GM12878 (cell line): Measurements from ENCODE around the gene LDHAL6A. TPM values are rescaled to one million over a fixed set of nuclear protein-coding genes. Genes with fewer than 3 reads are reported as not detected.

Experiments used
- BRCA1 ChIP-seq: IDR thresholded peaks from 2 replicates; pipeline ENCODE4 v1.6.1; 2011; ENCODE audit warnings: low read depth, low read length, improper control_type of control experiment
- CBFB ChIP-seq: IDR thresholded peaks from 2 replicates; pipeline ENCODE4 v1.6.1; 2016; ENCODE audit warnings: antibody characterized with exemption, low read depth
- DPF2 ChIP-seq: fragments of 450-650 bp; IDR thresholded peaks from 2 replicates; pipeline ENCODE4 v1.6.1; 2017; ENCODE audit warnings: mild to moderate bottlenecking
- HDAC6 ChIP-seq: fragments of 200-600 bp; sonication (generic); IDR thresholded peaks from one replicate; pipeline ENCODE4 v1.8.0; 2017; ENCODE audit warnings: antibody characterized with exemption; ENCODE audit not compliant: unreplicated experiment
- MEF2A ChIP-seq: IDR thresholded peaks from 2 replicates; pipeline ENCODE4 v1.6.1; 2011; ENCODE audit warnings: low read depth, mild to moderate bottlenecking, low read length, moderate library complexity; ENCODE audit not compliant: insufficient read depth
- MEF2B ChIP-seq: fragments of 450-650 bp; IDR thresholded peaks from 2 replicates; pipeline ENCODE4 v1.6.1; 2018; ENCODE audit warnings: mild to moderate bottlenecking, moderate library complexity; ENCODE audit not compliant: partially characterized antibody, poor library complexity, severe bottlenecking
- NFIC ChIP-seq: IDR thresholded peaks from 2 replicates; pipeline ENCODE4 v1.6.1; 2012; ENCODE audit warnings: low read depth, mild to moderate bottlenecking, inconsistent platforms, low read length, moderate library complexity
- SIX5 ChIP-seq: IDR thresholded peaks from 2 replicates; pipeline ENCODE4 v1.6.1; 2011; ENCODE audit warnings: mild to moderate bottlenecking, low read depth, low read length, moderate library complexity; ENCODE audit not compliant: severe bottlenecking
- TARDBP ChIP-seq: IDR thresholded peaks from 2 replicates; pipeline ENCODE4 v1.6.1; 2016; ENCODE audit warnings: borderline replicate concordance
- TCF12 ChIP-seq: IDR thresholded peaks from 2 replicates; pipeline ENCODE4 v1.6.1; 2011; ENCODE audit warnings: low read depth, mild to moderate bottlenecking, low read length
- WRNIP1 ChIP-seq: IDR thresholded peaks from 2 replicates; pipeline ENCODE4 v1.6.1; 2011; ENCODE audit warnings: low read depth, low read length, improper control_type of control experiment, borderline replicate concordance
- YY1 ChIP-seq: IDR thresholded peaks from 2 replicates; pipeline ENCODE4 v1.6.1; 2011; ENCODE audit warnings: low read depth, mild to moderate bottlenecking, low read length
- ZSCAN29 ChIP-seq: fragments of 450-650 bp; IDR thresholded peaks from 2 replicates; pipeline ENCODE4 v1.6.1; 2017; ENCODE audit warnings: mild to moderate bottlenecking, moderate library complexity
- polyA plus RNA-seq, 11 experiments: library from polyadenylated mRNA; depleted of rRNA in 4 of 11; unstranded in 6 of 11; stranded (reverse) in 5 of 11; fragments of >200 nt; fragmentation: Nextera tagmentation in 4 of 11; fragmentation: Illumina TruSeq in 1 of 11; extraction: Ambion mirVana in 4 of 11; extraction: Trizol in 1 of 11; gene quantifications; 1 replicate in 1 of 11; 2 replicates in 10 of 11; pipeline versions ENCODE4 v1.2.1 to v1.2.3, GENCODE V29; 2011 to 2016; ENCODE audit warnings: inconsistent platforms in 2 of 11, missing spikeins in 2 of 11, low read depth in 1 of 11
- total RNA-seq, 4 experiments: library from RNA; depleted of rRNA in 3 of 4; stranded (reverse); fragments of >200 nt in 3 of 4; fragmentation: Illumina TruSeq in 1 of 4; extraction: Trizol in 1 of 4; gene quantifications; 2 replicates each; pipeline versions ENCODE4 v1.2.1 to v1.2.3, GENCODE V29; 2013 to 2021
- TF ChIP-seq, protein P1 (sequence below): IDR thresholded peaks from 2 replicates; pipeline ENCODE4 v1.6.1; 2011; ENCODE audit warnings: mild to moderate bottlenecking, low read depth, low read length, moderate library complexity; ENCODE audit not compliant: insufficient replicate concordance
- TF ChIP-seq, protein P2 (sequence below): fragments of 450-650 bp; IDR thresholded peaks from 2 replicates; pipeline ENCODE4 v1.6.1; 2016; ENCODE audit warnings: mild to moderate bottlenecking
- TF ChIP-seq, protein P3 (sequence below): IDR thresholded peaks from 2 replicates; pipeline ENCODE4 v1.6.1; 2012; ENCODE audit warnings: low read length, inconsistent platforms
- TF ChIP-seq, protein P4 (sequence below): fragments of 450-650 bp; formaldehyde crosslinking; IDR thresholded peaks from 2 replicates; pipeline ENCODE4 v1.5.0; 2022; ENCODE audit warnings: mild to moderate bottlenecking, missing genetic modification characterization
- TF ChIP-seq, protein P5 (sequence below): fragments of 450-650 bp; IDR thresholded peaks from 2 replicates; pipeline ENCODE4 v1.6.1; 2016; ENCODE audit warnings: mild to moderate bottlenecking
- TF ChIP-seq, protein P6 (sequence below): fragments of 450-650 bp; IDR thresholded peaks from 2 replicates; pipeline ENCODE4 v1.6.1; 2017; ENCODE audit warnings: low read depth, mild to moderate bottlenecking, moderate library complexity

Gene LDHAL6A
- total and polyA plus RNA-seq, 10 of the 15 experiments (the other 5 are each of a cell fraction or from before 2014, with no cell fraction given) = 0.03 to 0.11 (median 0.09) TPM; not detected in 7

DNA sequence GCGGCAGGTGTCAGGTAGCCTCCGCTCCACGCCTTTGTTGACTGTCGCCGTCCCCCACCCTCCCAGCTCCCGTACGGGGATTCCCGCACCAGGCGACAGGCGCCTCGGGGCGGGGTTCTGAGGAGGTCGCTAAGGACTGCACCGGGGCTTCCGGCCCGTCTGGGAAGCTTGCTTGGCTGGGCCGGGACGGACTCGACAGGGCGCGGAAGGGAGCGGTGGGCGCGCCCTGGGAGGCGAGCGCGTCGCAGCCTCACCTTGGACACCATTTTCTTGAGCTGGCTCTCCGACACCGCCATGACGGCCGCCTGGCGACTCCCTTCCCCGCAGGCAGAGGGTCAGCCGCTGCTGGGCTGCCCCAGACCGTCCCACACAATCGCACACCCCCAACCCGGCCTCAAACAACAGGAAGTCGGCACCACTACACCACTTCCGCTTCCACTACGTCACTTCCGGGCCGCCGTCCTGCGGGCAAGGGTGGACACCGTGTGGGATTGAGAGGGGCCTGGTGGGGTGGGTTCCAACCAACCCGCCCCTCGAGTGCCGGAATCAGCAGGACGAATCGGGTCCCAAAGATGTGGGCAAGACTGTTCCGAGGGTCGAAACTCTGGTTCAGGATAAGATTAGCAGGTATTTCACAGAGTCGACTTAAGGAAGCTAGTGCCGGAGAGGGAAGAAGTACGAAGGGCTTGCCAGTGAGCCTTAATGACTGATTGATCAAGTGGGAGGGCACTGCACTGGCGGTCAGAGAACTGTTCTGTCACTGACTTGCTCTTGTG, 71.1 kb downstream of the LDHAL6A start, which contains the start of gene TSG101 (continued):
- TF ChIP-seq WRNIP1 = no peak
- TF ChIP-seq HDAC6 = peak; percentile 37
- TF ChIP-seq NFIC = peak; percentile 55; the same call in 1 of the 2 replicates
- TF ChIP-seq DPF2 = peak; percentile 77; the same call in 1 of the 2 replicates
- TF ChIP-seq, protein P1, sequence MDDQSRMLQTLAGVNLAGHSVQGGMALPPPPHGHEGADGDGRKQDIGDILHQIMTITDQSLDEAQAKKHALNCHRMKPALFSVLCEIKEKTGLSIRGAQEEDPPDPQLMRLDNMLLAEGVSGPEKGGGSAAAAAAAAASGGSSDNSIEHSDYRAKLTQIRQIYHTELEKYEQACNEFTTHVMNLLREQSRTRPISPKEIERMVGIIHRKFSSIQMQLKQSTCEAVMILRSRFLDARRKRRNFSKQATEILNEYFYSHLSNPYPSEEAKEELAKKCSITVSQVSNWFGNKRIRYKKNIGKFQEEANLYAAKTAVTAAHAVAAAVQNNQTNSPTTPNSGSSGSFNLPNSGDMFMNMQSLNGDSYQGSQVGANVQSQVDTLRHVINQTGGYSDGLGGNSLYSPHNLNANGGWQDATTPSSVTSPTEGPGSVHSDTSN = no peak
- peak; percentile 6 for TF ChIP-seq MEF2B
- TF ChIP-seq, protein P2, sequence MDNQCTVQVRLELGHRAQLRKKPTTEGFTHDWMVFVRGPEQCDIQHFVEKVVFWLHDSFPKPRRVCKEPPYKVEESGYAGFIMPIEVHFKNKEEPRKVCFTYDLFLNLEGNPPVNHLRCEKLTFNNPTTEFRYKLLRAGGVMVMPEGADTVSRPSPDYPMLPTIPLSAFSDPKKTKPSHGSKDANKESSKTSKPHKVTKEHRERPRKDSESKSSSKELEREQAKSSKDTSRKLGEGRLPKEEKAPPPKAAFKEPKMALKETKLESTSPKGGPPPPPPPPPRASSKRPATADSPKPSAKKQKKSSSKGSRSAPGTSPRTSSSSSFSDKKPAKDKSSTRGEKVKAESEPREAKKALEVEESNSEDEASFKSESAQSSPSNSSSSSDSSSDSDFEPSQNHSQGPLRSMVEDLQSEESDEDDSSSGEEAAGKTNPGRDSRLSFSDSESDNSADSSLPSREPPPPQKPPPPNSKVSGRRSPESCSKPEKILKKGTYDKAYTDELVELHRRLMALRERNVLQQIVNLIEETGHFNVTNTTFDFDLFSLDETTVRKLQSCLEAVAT = peak; percentile 76
- TF ChIP-seq, protein P3, sequence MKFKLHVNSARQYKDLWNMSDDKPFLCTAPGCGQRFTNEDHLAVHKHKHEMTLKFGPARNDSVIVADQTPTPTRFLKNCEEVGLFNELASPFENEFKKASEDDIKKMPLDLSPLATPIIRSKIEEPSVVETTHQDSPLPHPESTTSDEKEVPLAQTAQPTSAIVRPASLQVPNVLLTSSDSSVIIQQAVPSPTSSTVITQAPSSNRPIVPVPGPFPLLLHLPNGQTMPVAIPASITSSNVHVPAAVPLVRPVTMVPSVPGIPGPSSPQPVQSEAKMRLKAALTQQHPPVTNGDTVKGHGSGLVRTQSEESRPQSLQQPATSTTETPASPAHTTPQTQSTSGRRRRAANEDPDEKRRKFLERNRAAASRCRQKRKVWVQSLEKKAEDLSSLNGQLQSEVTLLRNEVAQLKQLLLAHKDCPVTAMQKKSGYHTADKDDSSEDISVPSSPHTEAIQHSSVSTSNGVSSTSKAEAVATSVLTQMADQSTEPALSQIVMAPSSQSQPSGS = peak; percentile 55; the same call in 1 of the 2 replicates
- TF ChIP-seq, protein P4, sequence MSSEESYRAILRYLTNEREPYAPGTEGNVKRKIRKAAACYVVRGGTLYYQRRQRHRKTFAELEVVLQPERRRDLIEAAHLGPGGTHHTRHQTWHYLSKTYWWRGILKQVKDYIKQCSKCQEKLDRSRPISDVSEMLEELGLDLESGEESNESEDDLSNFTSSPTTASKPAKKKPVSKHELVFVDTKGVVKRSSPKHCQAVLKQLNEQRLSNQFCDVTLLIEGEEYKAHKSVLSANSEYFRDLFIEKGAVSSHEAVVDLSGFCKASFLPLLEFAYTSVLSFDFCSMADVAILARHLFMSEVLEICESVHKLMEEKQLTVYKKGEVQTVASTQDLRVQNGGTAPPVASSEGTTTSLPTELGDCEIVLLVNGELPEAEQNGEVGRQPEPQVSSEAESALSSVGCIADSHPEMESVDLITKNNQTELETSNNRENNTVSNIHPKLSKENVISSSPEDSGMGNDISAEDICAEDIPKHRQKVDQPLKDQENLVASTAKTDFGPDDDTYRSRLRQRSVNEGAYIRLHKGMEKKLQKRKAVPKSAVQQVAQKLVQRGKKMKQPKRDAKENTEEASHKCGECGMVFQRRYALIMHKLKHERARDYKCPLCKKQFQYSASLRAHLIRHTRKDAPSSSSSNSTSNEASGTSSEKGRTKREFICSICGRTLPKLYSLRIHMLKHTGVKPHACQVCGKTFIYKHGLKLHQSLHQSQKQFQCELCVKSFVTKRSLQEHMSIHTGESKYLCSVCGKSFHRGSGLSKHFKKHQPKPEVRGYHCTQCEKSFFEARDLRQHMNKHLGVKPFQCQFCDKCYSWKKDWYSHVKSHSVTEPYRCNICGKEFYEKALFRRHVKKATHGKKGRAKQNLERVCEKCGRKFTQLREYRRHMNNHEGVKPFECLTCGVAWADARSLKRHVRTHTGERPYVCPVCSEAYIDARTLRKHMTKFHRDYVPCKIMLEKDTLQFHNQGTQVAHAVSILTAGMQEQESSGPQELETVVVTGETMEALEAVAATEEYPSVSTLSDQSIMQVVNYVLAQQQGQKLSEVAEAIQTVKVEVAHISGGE (CRISPR knock-in tag) = peak; percentile 30
- TF ChIP-seq, protein P5, sequence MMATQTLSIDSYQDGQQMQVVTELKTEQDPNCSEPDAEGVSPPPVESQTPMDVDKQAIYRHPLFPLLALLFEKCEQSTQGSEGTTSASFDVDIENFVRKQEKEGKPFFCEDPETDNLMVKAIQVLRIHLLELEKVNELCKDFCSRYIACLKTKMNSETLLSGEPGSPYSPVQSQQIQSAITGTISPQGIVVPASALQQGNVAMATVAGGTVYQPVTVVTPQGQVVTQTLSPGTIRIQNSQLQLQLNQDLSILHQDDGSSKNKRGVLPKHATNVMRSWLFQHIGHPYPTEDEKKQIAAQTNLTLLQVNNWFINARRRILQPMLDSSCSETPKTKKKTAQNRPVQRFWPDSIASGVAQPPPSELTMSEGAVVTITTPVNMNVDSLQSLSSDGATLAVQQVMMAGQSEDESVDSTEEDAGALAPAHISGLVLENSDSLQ = peak; percentile 72
- TF ChIP-seq CBFB = peak; percentile 94
- no peak for TF ChIP-seq TCF12
- 0 out of 2 replicates have a peak, but pooled peaks have one; percentile 59 for TF ChIP-seq MEF2A
- TF ChIP-seq, protein P6, sequence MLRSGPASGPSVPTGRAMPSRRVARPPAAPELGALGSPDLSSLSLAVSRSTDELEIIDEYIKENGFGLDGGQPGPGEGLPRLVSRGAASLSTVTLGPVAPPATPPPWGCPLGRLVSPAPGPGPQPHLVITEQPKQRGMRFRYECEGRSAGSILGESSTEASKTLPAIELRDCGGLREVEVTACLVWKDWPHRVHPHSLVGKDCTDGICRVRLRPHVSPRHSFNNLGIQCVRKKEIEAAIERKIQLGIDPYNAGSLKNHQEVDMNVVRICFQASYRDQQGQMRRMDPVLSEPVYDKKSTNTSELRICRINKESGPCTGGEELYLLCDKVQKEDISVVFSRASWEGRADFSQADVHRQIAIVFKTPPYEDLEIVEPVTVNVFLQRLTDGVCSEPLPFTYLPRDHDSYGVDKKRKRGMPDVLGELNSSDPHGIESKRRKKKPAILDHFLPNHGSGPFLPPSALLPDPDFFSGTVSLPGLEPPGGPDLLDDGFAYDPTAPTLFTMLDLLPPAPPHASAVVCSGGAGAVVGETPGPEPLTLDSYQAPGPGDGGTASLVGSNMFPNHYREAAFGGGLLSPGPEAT = peak; percentile 79; the same call in 1 of the 2 replicates
- TF ChIP-seq TARDBP = peak; percentile 56; the same call in 1 of the 2 replicates
- peak; percentile 30 for TF ChIP-seq SIX5
- no peak for TF ChIP-seq BRCA1
- TF ChIP-seq ZSCAN29 = no peak
- peak; percentile 92 for TF ChIP-seq YY1
